Upper lobe of left lung (tissue), 6 donors: Measurements from ENCODE around the gene CACNA1A. TPM values are rescaled to one million over a fixed set of nuclear protein-coding genes. Genes with fewer than 3 reads are reported as not detected.

Source experiments
- ATAC-seq, 2 donors: fragments of 200-7000 bp; cut with Tn5 transposase; one replicate each; pipeline ENCODE4 v1.9.1; 2022; ENCODE audit warnings: mild to moderate bottlenecking in 2 of 2, moderate library complexity in 2 of 2; ENCODE audit not compliant: low FRiP score in 2 of 2
- DNase-seq, 2 donors: peaks; one replicate each; pipeline ENCODE4 v3.0.0-alpha.2; 2019 to 2020
- H3K27ac ChIP-seq, 4 donors: fragments of 200-600 bp; sonication (generic); one replicate each; pipeline ENCODE4 v1.5.1; 2016 to 2019
- H3K27me3 ChIP-seq, 4 donors: fragments of 200-600 bp; sonication (generic); one replicate each; pipeline ENCODE4 v1.5.1; 2017 to 2019
- H3K36me3 ChIP-seq, 4 donors: fragments of 200-600 bp; sonication (generic); one replicate each; pipeline ENCODE4 v1.5.1; 2016 to 2019
- H3K4me1 ChIP-seq, 4 donors: fragments of 200-600 bp; sonication (generic); one replicate each; pipeline ENCODE4 v1.5.1; 2018 to 2019
- H3K4me3 ChIP-seq, 4 donors: fragments of 200-600 bp; sonication (generic); one replicate each; pipeline ENCODE4 v1.5.1; 2017 to 2019; ENCODE audit warnings: mild to moderate bottlenecking in 2 of 4, moderate library complexity in 1 of 4
- H3K9me3 ChIP-seq, 4 donors: fragments of 200-600 bp; sonication (generic); one replicate each; pipeline ENCODE4 v1.5.1; 2018 to 2019
- CTCF ChIP-seq, 6 experiments: fragments of 450-650 bp in 4 of 6; fragments of 200-600 bp in 2 of 6; sonication (generic) in 2 of 6; IDR thresholded peaks; one replicate each; pipeline ENCODE4 v1.5.1; 2016 to 2019; ENCODE audit warnings: antibody characterized with exemption in 6 of 6
- EP300 ChIP-seq, 4 donors: sonication (generic); formaldehyde crosslinking; IDR thresholded peaks; one replicate each; pipeline ENCODE4 v1.5.1; 2017; ENCODE audit warnings: antibody characterized with exemption in 4 of 4, control low read depth in 2 of 4
- POLR2A ChIP-seq, 4 donors: fragments of 450-650 bp; IDR thresholded peaks; one replicate each; pipeline ENCODE4 v1.5.1; 2016 to 2017; ENCODE audit warnings: antibody characterized with exemption in 4 of 4, mild to moderate bottlenecking in 2 of 4
- POLR2AphosphoS5 ChIP-seq, 2 donors: sonication (generic); formaldehyde crosslinking; IDR thresholded peaks; one replicate each; pipeline ENCODE4 v1.5.1; 2017; ENCODE audit warnings: antibody characterized with exemption in 2 of 2
- WGBS, 2 donors: methylation state at CpG; one replicate each; pipeline ENCODE4 v1.1.5; 2017 to 2018; 5-methylcytosine and 5-hydroxymethylcytosine counted together
- total RNA-seq, 6 donors: library from RNA; depleted of rRNA in 4 of 6; stranded (reverse); fragments of >200 nt in 4 of 6; gene quantifications; one replicate each; pipeline versions ENCODE4 v1.1.0 to v1.2.1, GENCODE V29; 2016 to 2021
- donor health status: DM: no; HTN: no; CAD: no; lungs with moderate emphysema.
- donor health status: DM: no; HTN: yes; CAD: no; lungs with severe emphysema.

Gene CACNA1A
- total RNA-seq, 6 donors from 2014 or later, result 0.29 to 0.69 (median 0.67) TPM; not detected in 1

- no peak for ATAC-seq
- Histone ChIP-seq H3K27ac (no peak overlapping the region), H3K4me1 (peaks cover 40 to 67% (median 50%) of the 10 kb centered on the region in 4 donors), H3K9me3 (no peaks in the 10 kb centered on the region), H3K4me3 (no peak overlapping the region), H3K27me3 (no peaks in the 10 kb centered on the region), H3K36me3 (no peaks in the 10 kb centered on the region)
- no peak for TF ChIP-seq EP300 (IDR thresholded peaks at IDR 0.05)
- no peak for TF ChIP-seq POLR2A (IDR thresholded peaks at IDR 0.05)
- TF ChIP-seq POLR2AphosphoS5 (IDR thresholded peaks at IDR 0.05), result no peak
- no peak for TF ChIP-seq CTCF (IDR thresholded peaks at IDR 0.05)
- WGBS, 2 donors, result 92 to 99% methylated on average over 3 of the region's 3 CpGs
- DNase-seq, result no peak
Measured at GRCh38 chr19:13159713-13160112, 346.6 kb downstream of the CACNA1A start.
